NCI-H1092 (cell line): ENCODE measurements around the gene CPA5.

Experiments used
- DNase-seq: peaks from one replicate; lab custom pipeline; 2025; lab: John Stamatoyannopoulos, UW

CPA5 gene

DNA sequence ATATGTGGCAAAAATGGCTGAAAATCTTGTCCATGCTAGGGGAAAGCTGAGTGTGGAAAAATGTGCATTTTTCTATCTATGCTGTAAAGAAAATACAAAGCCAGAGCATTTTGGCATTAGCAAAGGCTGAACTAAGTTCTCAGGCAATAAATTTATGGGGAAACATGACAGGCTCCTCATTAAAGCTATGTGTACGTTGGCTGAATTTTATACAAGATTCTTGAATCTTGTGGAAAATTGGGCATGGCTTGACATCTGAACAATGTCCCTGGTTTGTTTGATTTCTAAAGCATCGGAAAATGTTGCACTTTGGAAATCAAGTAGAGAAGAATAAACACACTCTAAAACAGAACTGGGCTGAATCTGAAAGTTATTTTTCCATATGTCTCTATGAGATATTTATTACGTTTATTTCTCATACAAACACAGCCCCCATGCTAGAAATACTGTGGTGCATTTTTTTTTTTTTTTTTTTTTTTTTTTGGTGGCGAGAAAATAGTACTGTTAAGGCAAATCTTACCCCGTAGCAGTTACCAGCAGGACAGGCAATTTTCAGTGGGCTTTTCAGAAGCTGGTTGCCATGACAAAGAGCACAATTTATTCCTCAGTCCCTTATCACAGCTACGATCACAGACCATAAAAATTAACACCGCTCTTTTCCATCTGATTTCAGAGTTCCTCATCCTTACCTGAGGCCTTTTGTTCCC, 52.6 kb downstream of the CPA5 start:
- DNase-seq, result no peak

DNA sequence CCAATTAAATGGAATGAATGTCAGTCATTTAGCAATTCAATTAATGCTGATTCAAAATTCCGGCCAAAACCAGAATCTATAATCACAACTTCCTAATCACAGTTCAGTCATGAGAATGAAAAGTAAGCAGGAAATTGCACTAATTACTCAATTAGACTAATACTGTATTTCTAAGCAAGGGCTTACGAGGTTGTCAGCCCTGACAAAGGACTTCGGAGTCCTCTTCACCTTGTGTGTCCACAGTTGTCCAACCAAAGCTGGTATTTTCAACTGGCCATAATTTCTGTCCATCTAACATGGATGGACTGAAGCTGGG, 53.1 kb downstream of the CPA5 start:
- DNase-seq, result no peak

DNA sequence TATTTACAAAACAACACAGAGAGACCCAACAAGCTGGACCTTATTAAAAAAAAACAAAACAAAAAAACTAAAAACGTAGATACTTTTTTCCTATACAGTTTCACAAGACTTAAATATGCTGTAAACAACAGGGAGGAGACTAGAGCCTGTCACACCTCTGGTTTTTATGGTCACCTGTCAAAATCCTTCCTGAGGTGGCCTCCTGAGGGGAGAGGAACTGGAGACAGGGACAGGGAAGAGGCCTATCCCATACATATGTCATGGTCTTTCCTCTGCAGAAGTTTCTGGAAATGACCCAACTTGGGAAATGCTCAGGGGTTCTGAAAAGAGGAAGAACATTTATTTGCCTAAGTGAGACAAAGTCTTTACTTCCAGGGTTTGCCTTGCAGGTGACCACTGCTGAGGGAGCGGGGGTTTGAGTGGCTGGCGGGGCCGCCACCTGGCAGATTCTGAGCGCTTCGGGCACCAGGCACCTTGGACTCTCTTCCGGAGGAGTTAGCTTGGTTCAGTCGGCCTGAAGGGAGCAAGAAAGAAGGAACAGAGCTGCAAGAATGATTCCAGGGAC, 54.0 kb downstream of the CPA5 start:
- DNase-seq, result no peak

DNA sequence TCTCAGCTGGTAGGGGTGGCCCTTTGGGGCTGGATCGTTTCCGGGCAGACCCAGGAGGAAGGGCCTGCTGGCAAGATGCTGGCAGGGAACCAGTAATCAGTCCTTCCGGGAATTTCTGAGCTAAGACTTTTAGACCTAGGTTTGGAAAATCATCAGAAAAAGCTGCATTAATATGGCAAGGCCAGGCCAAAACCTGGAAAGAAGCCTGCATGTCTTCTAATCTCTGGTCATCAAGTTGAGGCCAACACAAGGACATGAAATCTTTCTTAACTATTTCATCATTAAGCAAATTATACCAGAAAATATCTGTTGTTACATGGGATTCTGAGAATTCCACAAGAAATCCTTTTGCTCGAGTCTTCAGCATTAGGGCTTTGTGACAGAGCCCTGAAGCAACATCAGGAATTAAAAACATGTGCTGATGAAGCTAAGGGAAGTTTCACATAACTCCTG, 55.5 kb downstream of the CPA5 start:
- DNase-seq, result no peak

DNA sequence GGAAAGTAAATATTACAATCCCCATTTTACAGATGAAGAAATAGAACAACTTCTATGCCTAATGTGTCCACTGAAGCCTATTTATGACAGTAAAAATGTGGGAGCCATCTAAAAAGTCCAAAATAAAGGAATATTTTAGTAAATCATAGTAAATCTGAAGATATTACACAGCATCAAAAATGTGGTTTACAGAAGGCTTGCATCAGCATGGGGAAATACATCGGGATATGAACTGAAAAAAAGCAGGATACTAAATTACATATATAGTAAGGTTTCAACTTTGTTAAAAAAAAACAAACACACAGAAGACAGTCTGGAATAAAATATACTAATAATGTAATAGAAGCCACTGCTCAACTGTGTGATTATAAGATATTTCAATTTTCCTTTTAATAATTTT, 56.5 kb downstream of the CPA5 start:
- DNase-seq, result no peak

DNA sequence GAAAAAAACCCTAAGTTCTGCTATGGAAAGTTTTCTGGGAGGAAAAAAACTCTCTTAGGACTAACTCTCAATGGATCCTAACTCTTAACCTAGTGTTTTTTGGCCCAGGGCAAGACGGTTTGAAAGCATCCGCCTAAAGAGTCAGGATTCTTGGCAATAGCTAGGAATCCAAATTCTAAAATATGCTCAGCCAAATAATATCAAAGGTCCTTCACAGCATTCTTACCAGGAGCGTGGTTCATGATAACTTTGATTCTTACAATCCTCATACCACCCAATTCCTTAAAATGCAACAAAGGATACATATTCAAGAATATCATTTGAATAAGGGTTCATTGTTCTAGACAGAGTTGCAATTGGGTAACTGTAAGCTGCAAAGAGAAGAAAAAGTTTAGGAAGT, 57.0 kb downstream of the CPA5 start:
- DNase-seq, result no peak

DNA sequence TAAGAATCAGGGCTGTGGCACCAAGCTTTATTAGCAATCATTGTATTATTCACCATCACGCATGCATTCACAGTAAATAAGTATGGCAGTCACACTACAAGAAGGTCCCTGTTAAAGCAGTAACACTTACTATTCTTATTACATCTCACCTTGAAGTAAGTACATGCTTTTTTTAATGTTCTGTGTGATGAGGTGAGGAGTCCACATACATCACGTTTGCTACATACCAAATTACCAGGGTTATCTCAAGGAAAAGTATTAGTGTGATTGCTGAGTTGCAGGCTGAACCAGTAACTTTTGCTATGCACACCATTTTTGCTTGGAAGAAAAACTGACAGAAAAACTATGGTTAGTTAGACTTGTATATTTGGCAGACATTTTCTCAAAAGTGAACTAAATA, 60.4 kb downstream of the CPA5 start:
- no peak for DNase-seq

DNA sequence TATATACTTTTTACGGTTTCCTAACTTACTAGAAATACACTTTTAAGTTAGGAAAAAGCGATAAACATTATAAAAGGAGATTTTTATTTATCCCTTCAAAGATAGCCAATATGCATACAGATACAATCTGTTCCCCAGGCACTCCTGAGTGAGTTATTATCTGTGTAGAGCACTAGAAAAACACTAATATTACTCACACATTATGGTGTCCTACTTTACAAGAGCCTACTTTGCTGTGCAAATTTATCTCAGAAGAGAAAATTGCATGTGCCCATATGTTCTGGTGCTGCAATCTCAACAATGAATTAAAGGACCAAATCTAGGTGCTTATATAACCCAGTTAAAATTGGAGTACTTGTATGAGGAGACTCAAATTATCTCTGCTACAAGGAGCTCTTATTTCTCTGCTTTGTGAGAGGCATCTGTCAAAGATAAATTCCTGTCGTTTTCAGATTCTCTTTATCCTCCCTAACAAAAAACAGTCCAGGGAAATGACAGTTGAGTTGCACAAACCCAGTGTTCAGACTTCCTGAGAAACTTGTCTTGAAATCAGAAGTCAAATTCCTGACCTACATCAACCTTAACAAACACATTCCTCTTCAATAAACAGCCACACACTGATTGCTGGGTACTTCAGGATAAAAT, 64.6 kb downstream of the CPA5 start:
- DNase-seq, result peak; percentile 70

DNA sequence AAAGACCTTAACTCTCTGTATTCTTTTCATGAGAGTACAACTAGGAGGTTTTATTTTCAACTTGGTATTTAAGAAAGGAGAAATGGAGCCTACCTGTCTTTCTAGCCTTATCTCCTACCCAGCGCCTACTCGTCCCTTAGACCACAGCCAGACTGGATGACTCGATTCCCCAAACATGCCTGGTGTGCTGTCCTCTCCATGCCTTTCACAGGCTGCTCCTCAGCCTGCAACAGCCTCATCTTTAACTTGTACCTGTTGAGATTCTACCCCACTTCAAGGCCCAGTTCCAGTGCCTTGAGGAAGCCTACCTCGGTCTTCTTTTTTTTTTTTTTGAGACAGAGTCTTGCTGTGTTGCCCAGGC, 65.1 kb downstream of the CPA5 start:
- no peak for DNase-seq

DNA sequence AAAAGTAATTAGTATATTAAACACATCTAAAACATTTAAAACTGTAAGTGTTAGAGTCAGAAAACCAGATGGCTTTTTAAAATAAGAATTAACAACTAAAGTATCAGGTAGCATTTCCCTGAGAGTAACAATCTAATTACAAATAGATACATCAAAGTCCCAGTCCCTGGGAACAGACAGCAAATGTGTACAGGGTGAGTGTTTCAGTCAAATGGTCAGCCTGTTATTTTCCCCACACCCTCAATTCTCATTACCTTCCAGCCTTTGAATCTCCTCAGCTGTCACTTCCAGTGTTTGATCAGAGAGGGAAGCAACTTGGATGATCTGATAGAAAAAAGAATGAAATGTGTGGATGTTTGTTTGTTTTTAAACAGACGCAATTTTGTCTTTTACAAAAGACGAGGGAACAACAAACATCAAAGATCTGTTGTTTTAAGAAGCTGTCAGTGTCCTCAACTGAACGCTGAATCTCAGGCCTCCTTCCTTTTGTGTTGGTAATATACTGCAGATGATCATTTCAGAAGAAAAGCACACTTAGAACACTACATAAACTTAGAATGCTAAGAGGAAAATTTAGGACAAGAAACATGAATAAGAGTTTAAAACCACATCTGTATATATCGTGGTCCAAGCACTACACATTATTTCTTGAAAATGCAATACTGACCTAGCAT, 66.4 kb downstream of the CPA5 start:
- DNase-seq, result no peak

DNA sequence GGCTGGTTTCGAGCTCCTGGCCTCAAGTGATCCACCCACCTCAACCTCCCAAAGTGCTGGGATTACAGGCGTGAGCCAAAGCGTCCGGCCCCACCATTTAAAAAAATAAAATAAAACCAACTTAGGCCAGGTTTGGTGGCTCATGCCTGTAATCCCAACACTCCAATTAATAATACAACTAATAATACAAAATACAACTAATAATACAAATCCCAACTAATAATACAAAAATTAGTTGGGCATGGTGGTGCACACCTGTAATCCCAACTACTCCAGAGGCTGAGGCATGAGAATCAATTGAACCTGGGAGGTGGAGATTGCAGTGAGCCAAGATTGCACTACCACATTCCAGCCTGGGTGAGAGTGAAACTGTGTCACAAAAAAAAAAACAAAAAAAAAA, 68.6 kb downstream of the CPA5 start:
- no peak for DNase-seq

DNA sequence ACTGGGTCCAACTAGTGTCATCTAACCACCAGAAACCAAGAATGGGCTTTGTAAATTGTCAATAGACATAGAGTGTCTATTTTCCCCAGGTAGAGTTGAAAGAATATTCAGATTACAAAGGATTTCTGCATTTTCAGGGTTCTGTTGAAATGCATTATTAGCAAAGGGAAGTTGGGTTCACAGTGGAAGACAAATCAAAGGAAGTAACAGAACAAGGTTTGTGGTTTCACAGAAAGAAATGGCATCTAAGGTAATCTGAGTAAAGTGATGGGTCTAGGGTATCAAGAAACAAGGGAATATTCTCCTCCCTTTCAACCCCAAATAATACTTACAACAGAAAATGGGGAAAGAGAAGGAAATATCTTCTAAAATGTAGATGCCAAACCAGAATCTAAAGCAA, 70.4 kb downstream of the CPA5 start:
- no peak for DNase-seq

DNA sequence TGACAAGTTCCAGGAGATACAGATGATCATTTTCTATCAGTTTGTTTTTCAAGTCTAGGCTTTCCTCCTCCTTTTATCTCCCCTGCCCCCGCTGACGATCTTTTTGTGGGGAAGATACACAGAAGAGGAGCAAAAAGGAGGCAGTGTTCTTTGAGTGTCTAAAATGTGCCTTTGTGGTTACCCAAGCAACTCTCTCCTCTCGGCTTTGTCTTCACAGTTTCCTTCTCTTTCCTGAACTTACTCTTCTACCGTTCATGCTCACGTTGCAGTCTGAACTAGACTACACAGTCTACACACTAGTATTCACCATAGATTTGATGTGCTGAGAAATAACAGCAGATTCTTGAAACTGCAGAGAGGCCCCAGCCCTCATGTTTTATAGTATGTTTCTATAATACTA, 72.6 kb downstream of the CPA5 start:
- no peak for DNase-seq

DNA sequence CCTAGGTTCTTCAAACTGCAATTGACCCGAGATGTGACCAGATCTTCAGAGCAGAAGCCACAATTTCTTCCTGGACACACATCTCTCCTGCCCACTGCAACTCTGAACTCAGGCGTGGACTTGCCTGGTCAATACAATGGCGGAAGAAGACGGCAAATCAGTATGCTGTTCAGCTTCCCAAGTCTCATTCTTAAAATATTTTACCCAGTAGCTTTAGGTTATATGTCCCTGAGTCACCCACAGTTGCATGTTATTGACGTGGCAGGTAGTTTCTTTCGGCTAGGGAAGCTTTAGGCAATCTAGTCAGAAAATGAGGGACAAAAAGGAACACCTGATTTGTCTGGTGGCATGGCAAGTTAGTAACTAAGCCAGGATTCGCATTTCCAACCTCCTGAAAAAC, 73.7 kb downstream of the CPA5 start:
- no peak for DNase-seq
